Memory B cell (primary cell): Measurements from ENCODE around the gene CMIP.

ENCODE experiments used
- ATAC-seq: fragments of 150-1000 bp; cut with Tn5 transposase; 2 replicates; pipeline ENCODE4 v1.10.0; 2021; ENCODE audit warnings: low read depth, mild to moderate bottlenecking, moderate library complexity
- DNase-seq, 2 donors: peaks; one replicate each; pipeline ENCODE4 v3.0.0; 2022; ENCODE audit warnings: low spot score in 2 of 2
- H3K27ac Mint-ChIP-seq: one replicate; pipeline ENCODE4 v1.8.0; 2022; ENCODE audit warnings: mild to moderate bottlenecking, moderate library complexity, mixed read lengths
- H3K27me3 Mint-ChIP-seq: one replicate; pipeline ENCODE4 v1.8.0; 2022; ENCODE audit warnings: mixed read lengths
- H3K36me3 Mint-ChIP-seq: one replicate; pipeline ENCODE4 v1.8.0; 2022; ENCODE audit warnings: mild to moderate bottlenecking, mixed read lengths
- H3K4me1 Mint-ChIP-seq: one replicate; pipeline ENCODE4 v1.8.0; 2022; ENCODE audit warnings: mixed read lengths
- H3K4me3 Mint-ChIP-seq: one replicate; pipeline ENCODE4 v1.8.0; 2022; ENCODE audit warnings: mild to moderate bottlenecking, moderate library complexity, mixed read lengths
- H3K9me3 Mint-ChIP-seq: one replicate; pipeline ENCODE4 v1.8.0; 2022; ENCODE audit warnings: mixed read lengths

Gene CMIP

DNA sequence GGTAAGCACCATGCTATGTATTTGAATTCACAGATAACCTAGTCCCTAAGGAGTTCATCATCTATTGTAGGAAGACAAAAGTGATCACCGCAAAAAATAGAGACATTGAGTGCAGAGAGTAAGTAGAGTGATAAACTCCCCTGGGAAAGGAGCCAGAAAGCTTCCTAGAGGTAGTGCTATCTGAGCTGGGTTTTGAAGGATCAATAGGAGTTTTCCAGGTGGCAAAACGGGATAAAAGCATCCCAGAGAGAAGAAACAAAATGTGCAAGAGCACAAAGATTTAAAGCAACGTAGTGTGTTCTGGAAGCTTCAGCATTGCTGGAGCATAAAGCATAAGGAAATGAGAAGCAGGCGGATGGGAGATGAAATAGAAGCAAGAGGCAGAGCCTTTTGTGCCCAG lies 213.8 kb downstream of the CMIP start:
- no peaks in the 10 kb centered on the region for H3K4me1 Mint-ChIP-seq
- no peak overlapping the region for H3K4me3 Mint-ChIP-seq
- no peak for ATAC-seq
- no peak for DNase-seq
- no peaks in the 10 kb centered on the region for H3K27me3 Mint-ChIP-seq
- no peaks in the 10 kb centered on the region for H3K9me3 Mint-ChIP-seq
- peaks cover 28% of the 10 kb centered on the region for H3K36me3 Mint-ChIP-seq
- H3K27ac Mint-ChIP-seq: peak overlapping the region; percentile 2

DNA sequence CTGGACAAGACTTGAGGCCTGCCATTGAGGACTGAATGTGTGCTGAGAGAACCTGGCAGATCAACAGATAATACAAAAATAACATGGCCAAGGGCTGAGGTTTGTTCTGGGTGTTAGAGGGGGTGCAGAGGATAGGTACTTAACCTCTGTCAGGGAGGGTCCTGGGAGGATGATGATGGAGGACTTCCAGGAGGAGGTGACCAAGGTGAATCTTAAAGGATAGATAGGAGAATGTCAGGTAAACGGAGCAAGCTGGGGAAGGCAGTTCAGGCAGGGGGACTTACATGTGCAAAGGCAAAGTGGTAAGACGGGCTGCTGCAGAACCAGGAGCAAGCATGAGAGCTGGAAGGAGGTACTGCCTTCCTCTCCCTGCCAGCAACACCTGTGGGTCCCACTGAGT lies 214.6 kb downstream of the CMIP start:
- H3K4me3 Mint-ChIP-seq: no peak overlapping the region
- DNase-seq: no peak
- H3K27me3 Mint-ChIP-seq: no peaks in the 10 kb centered on the region
- no peaks in the 10 kb centered on the region for H3K9me3 Mint-ChIP-seq
- no peaks in the 10 kb centered on the region for H3K4me1 Mint-ChIP-seq
- peaks cover 33% of the 10 kb centered on the region for H3K36me3 Mint-ChIP-seq
- no peak for ATAC-seq
- H3K27ac Mint-ChIP-seq: no peak overlapping the region

DNA sequence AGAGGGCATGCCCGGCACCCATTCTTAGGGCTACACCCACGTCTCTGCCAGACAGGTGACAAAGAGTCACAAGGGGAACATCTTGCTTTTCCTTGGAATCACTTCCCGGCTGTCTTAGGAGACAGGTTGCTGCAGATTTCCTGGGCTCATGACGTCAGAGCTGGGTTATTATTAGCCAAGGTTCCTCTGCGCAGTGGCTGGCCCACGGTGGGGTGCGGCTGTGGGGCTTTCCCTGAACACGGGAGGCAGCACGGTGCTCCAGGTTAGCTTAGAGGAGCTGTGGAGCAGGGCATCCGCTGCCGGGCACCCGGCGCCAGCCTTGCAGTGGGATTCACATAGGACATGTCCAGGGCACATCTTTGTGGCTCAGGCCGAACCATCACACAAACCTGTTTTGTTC lies 216.5 kb downstream of the CMIP start:
- no peak for DNase-seq
- peaks cover 45% of the 10 kb centered on the region for H3K36me3 Mint-ChIP-seq
- H3K4me1 Mint-ChIP-seq: no peaks in the 10 kb centered on the region
- H3K4me3 Mint-ChIP-seq: no peak overlapping the region
- H3K9me3 Mint-ChIP-seq: no peaks in the 10 kb centered on the region
- no peaks in the 10 kb centered on the region for H3K27me3 Mint-ChIP-seq
- ATAC-seq: no peak
- H3K27ac Mint-ChIP-seq: no peak overlapping the region

DNA sequence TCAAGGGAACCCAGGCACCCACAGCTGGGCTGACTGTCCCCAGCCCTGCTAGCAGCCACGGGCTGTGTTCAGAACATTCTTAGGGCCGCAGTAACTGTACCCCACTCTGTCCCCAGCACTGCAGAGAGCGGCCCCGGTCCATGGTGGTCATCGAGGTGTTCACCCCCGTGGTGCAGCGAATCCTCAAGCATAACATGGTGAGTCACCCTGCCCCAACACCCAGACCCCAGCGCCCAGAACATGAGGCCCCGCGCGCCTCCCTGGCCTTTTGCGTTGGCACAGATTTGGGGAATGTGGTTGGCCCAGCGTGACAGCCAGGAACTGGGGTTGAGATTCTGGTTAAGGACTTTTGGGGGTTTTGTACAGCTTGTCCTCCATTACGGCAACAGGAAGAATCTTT lies 219.5 kb downstream of the CMIP start:
- DNase-seq: no peak
- H3K36me3 Mint-ChIP-seq: peaks cover 38% of the 10 kb centered on the region
- H3K4me1 Mint-ChIP-seq: no peaks in the 10 kb centered on the region
- H3K27ac Mint-ChIP-seq: peak overlapping the region; percentile 9
- no peak overlapping the region for H3K4me3 Mint-ChIP-seq
- H3K27me3 Mint-ChIP-seq: no peaks in the 10 kb centered on the region
- ATAC-seq: no peak
- H3K9me3 Mint-ChIP-seq: no peaks in the 10 kb centered on the region

DNA sequence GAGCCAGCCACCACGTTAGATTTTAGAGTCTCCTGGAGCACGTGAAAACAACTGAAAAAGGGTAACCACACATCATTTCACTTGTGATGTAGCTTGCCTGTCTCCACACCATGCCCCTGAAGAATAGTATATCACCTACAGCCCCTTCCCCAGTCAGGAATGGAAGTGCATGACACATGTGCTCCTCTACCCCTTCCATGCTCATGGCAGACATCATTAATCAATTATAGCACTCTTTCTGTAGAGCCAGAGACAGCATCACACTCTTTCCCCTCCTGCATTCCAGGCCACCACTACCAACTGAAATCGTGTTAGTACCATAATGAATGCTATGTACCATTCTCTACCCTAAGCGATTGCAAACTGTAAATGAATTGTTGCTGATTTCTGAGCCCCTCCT lies 221.0 kb downstream of the CMIP start:
- ATAC-seq: no peak
- DNase-seq: no peak
- peaks cover 44% of the 10 kb centered on the region for H3K36me3 Mint-ChIP-seq
- peaks cover 4% of the 10 kb centered on the region for H3K4me1 Mint-ChIP-seq
- H3K27ac Mint-ChIP-seq: peak overlapping the region; percentile 60
- H3K9me3 Mint-ChIP-seq: no peaks in the 10 kb centered on the region
- no peaks in the 10 kb centered on the region for H3K27me3 Mint-ChIP-seq
- no peak overlapping the region for H3K4me3 Mint-ChIP-seq

DNA sequence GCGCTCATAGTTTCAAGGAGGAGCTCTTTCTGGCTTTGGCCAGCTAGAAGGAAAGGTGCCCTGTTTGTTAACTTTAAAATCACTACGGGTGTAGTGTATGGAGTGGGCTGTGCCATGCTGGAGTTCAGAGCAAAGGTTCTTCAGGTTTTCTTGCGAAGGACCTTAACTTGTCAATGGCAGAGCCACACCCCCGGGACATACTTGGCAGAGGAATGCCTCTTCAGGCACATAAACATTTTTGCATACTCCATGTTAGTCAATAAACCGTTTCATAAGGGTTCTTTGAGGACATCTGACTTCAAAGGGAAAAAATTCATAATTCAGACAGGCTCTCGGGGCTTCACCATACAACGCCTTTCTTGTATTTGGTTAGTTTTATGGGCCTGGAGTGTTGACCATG lies 221.5 kb downstream of the CMIP start:
- Mint-ChIP-seq H3K27ac (no peak overlapping the region), H3K9me3 (no peaks in the 10 kb centered on the region), H3K36me3 (peaks cover 46% of the 10 kb centered on the region)

DNA sequence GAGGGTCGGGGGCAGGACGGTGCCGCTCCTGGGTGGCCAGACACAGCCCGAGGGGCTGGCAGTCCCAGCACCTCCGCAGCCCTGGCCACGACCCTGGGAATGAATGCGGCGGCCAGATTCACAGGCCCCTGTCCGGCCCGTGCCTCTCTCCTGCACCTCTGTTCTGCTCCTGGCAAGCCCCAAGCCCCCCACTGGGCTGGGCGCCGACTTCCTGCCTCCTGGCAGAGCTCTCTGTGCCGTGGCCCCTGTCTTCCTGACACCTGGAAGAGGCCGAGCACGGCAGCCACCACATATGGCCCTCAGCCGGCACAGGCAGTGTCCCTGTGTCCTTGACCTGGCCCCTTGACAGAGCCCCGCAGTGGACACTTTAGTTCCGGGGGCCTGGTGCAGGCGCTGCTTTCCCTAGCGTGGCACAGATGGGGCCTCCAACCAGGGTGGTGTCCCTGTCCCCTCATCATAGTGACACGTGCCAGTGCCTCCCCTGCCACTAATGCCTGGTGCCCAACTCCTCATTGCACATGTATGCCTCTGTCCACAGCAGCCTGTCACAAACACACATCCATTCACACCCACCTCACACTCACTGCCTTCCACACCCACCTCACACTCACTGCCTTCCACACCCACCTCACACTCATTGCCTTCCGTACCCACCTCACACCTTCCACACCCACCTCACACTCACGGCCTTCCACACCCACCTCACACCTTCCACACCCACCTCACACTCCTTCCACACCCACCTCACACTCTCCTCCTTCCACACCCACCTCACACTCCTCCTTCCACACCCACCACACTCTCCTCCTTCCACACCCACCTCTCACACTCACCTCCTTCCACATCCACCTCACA lies 223.9 kb downstream of the CMIP start:
- Mint-ChIP-seq H3K9me3 (no peaks in the 10 kb centered on the region), H3K27ac (peak overlapping the region; percentile 80), H3K36me3 (peaks cover 47% of the 10 kb centered on the region), H3K27me3 (no peaks in the 10 kb centered on the region), H3K4me3 (no peak overlapping the region), H3K4me1 (peaks cover 4% of the 10 kb centered on the region)
- no peak for ATAC-seq
- DNase-seq: no peak

More for the DNA sequence above, 221.5 kb downstream of the CMIP start:
- ATAC-seq: no peak
- Mint-ChIP-seq H3K4me1 (peaks cover 4% of the 10 kb centered on the region), H3K4me3 (no peak overlapping the region), H3K27me3 (no peaks in the 10 kb centered on the region)
- no peak for DNase-seq

DNA sequence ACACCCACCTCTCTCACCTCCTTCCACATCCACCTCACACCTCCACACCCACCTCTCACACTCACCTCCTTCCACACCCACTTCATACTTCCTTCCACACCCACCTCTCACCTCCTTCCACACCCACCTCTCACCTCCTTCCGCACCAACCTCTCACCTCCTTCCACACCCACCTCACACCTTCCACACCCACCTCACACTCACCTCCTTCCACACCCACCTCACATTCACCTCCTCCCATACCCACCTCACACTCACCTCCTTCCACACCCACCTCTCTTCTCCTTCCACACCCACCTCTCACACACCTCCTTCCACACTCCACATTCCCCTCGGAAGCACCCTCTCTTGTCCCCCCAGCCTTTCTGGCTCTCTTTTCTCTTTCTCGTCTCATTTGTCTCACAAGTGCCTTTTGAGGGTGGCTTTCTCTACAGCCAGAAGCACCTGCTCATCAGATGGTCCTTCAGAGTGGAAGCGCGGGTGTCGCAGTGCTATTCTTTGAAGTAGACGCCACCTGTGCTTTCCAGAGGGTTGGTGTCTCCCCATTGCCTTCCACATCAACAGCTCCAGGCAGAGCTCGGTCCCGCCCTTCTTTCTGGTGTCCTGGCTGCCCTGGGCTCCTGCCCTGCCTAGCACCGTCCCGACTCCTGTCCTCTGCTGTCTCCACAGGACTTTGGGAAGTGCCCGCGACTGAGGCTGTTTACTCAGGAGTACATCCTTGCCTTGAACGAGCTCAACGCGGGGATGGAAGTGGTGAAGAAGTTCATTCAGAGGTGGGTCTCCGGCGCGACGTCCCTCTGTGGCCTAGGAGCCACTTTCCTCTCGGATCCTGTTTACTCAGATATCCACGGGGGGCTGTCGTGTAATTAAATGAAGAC lies 225.1 kb downstream of the CMIP start:
- H3K9me3 Mint-ChIP-seq: no peaks in the 10 kb centered on the region
- peak overlapping the region; percentile 80 for H3K27ac Mint-ChIP-seq
- ATAC-seq (no peak), DNase-seq (no peak)
- H3K36me3 Mint-ChIP-seq: peaks cover 40% of the 10 kb centered on the region
- peaks cover 4% of the 10 kb centered on the region for H3K4me1 Mint-ChIP-seq
- H3K27me3 Mint-ChIP-seq: no peaks in the 10 kb centered on the region
- no peak overlapping the region for H3K4me3 Mint-ChIP-seq

DNA sequence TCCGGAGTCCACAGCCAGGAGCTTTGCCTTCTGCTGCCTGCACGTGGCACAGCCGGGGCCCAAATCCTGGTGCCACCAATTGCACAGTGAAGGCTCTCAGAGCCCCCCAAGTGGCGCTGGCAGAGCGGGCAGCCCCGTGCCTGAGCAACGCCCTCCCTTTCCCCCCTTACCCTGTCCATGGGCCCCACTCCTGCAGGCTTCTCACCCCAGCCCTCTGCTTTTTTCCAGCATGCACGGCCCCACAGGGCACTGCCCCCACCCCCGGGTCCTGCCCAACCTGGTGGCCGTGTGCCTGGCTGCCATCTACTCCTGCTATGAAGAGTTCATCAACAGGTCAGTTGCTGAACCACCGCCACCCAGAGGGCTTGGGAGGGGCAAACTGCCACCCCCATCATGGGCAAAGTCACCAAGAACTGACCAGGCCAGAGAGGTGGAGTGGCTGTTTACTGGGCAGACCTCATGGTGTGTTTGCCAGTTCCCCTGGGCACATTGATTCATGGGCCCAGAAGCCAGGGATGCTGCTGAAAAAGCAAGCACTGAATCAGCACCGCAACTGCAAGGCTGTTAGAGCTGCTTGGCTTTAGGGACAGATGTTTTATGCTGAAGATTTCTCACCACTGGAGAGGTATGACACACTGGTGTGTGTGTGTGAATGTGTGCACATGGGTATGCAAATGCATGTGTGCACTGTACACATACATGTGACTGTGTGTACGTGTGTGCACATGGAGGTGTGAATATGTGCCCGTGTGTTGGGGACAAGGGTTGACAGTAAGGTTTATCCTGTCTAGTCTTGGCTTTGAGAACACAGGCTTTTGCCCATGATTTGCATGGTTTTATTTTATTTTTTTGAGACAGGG lies 227.4 kb downstream of the CMIP start:
- peaks cover 4% of the 10 kb centered on the region for H3K4me1 Mint-ChIP-seq
- ATAC-seq (no peak), DNase-seq (no peak)
- no peaks in the 10 kb centered on the region for H3K27me3 Mint-ChIP-seq
- no peaks in the 10 kb centered on the region for H3K9me3 Mint-ChIP-seq
- peaks cover 37% of the 10 kb centered on the region for H3K36me3 Mint-ChIP-seq
- no peak overlapping the region for H3K4me3 Mint-ChIP-seq
- H3K27ac Mint-ChIP-seq: no peak overlapping the region

DNA sequence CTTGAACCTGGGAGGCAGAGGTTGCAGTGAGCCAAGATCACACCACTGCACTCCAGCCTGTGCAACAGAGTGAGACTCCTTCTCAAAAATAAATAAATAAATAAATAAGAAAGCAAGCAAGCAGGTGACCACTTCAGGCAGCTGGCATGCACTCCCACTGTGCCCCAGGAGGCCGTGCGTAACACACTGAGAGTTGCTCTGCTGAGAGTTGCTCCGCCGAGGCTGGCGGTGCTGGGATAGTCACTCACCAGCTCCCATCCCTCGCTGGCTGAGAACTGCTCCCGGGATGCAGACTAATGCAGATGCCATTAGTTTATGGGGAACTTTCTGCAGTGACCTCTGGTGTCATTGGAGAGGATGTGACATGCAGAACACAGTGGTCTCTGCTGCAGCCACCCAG lies 228.8 kb downstream of the CMIP start:
- peaks cover 6% of the 10 kb centered on the region for H3K4me1 Mint-ChIP-seq
- ATAC-seq (no peak), DNase-seq (no peak)
- no peak overlapping the region for H3K27ac Mint-ChIP-seq
- peaks cover 39% of the 10 kb centered on the region for H3K36me3 Mint-ChIP-seq
- no peak overlapping the region for H3K4me3 Mint-ChIP-seq
- H3K27me3 Mint-ChIP-seq: no peaks in the 10 kb centered on the region
- H3K9me3 Mint-ChIP-seq: no peaks in the 10 kb centered on the region

DNA sequence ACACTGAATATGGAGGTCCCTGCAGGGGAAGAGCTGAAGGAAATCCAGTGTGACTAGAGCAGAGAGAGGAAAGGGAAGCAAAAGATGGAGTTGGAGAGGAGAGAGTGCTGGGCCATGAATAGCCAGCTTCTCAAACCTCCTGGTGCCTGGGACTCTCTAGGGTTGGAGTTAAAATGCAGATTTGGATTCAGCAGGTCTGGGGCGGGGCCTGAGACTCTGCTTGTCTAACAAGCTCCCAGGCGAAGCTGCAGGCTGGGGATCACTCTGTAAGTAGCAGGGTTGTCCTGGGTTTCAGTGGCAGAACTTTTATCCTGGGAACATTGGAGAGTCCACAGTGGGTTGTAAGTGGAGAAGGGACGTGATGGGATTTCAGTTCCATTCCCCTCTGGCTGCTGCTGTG lies 231.1 kb downstream of the CMIP start:
- ATAC-seq (no peak), DNase-seq (no peak)
- Mint-ChIP-seq H3K4me3 (no peak overlapping the region), H3K27ac (no peak overlapping the region), H3K36me3 (peaks cover 34% of the 10 kb centered on the region), H3K27me3 (no peaks in the 10 kb centered on the region), H3K4me1 (peaks cover 3% of the 10 kb centered on the region), H3K9me3 (no peaks in the 10 kb centered on the region)

DNA sequence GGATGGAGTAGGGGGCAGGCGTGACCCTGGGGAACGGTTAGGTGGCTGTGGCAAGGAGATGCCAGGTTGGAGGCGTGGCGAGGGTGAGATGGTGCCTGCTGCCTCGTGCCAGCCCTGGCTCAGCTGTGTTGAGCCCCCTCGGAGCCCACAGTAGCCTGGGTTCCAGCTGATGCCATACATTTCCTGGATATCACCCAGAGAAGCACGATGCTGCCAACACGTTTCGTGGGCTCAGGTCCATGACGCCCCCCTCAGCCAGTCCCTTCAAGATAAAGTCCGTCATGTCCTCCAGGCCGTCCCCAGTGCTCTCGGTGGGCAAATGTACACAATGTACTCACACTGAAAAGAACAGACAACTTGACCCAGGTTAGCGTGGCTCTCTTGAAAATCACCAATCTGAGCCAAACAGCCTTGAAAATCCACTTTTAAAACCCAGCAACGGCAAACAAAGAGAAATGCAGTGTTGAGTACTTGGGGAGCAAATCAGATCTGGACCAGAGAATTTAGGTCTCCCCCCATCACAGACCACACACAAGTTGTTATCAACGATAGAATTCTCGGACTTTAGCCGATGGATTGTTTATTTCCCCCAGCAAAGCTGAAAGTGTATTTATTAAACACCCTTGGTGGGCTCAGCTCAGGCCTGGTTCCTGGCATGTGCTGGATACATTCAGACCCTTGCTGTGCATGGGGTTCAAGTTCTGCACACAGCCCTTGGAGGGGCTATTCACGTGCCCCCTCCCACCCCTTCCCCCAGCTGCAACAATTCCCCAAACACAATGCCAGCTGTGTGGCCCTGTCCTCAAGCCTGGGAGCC lies 231.7 kb downstream of the CMIP start:
- no peak overlapping the region for H3K27ac Mint-ChIP-seq
- H3K36me3 Mint-ChIP-seq: peaks cover 37% of the 10 kb centered on the region
- no peak for ATAC-seq
- no peak overlapping the region for H3K4me3 Mint-ChIP-seq
- H3K4me1 Mint-ChIP-seq: peaks cover 4% of the 10 kb centered on the region
- no peak for DNase-seq
- no peaks in the 10 kb centered on the region for H3K27me3 Mint-ChIP-seq
- H3K9me3 Mint-ChIP-seq: no peaks in the 10 kb centered on the region
